HEK293 (cell line): Measurements from ENCODE around the gene CD300E.

Experiments used
- CTCF ChIA-PET: fragments of 350-600 bp; formaldehyde crosslinking; extraction: SDS; loops from one replicate; lab custom pipeline; 2021; ENCODE audit warnings: antibody characterized with exemption; lab: Yijun Ruan, JAX
- POLR2A ChIA-PET: fragments of 300-600 bp; formaldehyde crosslinking; extraction: SDS; loops from one replicate; lab custom pipeline; 2020; ENCODE audit warnings: antibody characterized with exemption, inconsistent platforms; lab: Yijun Ruan, JAX
- H3K27ac ChIP-seq: fragments of 200-500 bp; sonication (Bioruptor generic); 2 replicates; pipeline ENCODE4 v1.5.1; 2014; ENCODE audit warnings: low read depth, low read length, control low read depth, inconsistent platforms; ENCODE audit errors: extremely low read depth
- H3K36me3 ChIP-seq, 2 experiments: fragments of 200-500 bp in 1 of 2; sonication (Bioruptor generic) in 1 of 2; 1 replicate in 1 of 2; 2 replicates in 1 of 2; pipeline ENCODE4 v1.5.1; 2014 to 2017; ENCODE audit warnings: inconsistent platforms in 2 of 2, low read length in 2 of 2; ENCODE audit not compliant: control insufficient read depth in 2 of 2, insufficient read depth in 1 of 2
- H3K4me1 ChIP-seq: fragments of 200-500 bp; sonication (Bioruptor generic); 2 replicates; pipeline ENCODE4 v1.5.1; 2014; ENCODE audit warnings: mild to moderate bottlenecking, low read length, inconsistent platforms; ENCODE audit not compliant: control insufficient read depth, insufficient read depth
- H3K4me3 ChIP-seq: 2 replicates; pipeline ENCODE4 v1.5.1; 2011; ENCODE audit warnings: low read depth, mild to moderate bottlenecking, control low read depth, low read length, moderate library complexity
- H3K9me3 ChIP-seq: fragments of 200-500 bp; sonication (Bioruptor generic); 2 replicates; pipeline ENCODE4 v1.5.1; 2014; ENCODE audit warnings: low read depth, low read length, inconsistent platforms; ENCODE audit not compliant: control insufficient read depth, insufficient read depth
- CTCF ChIP-seq: fragments of 450-650 bp; formaldehyde crosslinking; IDR thresholded peaks from 2 replicates; pipeline ENCODE4 v1.5.1; 2016; ENCODE audit warnings: missing biosample characterization, missing genetic modification characterization
- EGR2 ChIP-seq: fragments of 450-650 bp; formaldehyde crosslinking; IDR thresholded peaks from 2 replicates; pipeline ENCODE4 v1.5.1; 2016; ENCODE audit warnings: low read depth, missing biosample characterization, missing genetic modification characterization
- FEZF1 ChIP-seq: fragments of 450-650 bp; formaldehyde crosslinking; IDR thresholded peaks from 2 replicates; pipeline ENCODE4 v1.5.1; 2016; ENCODE audit warnings: missing biosample characterization, missing genetic modification characterization
- GLI2 ChIP-seq: fragments of 450-650 bp; formaldehyde crosslinking; IDR thresholded peaks from 2 replicates; pipeline ENCODE4; 2017; ENCODE audit warnings: missing biosample characterization, missing genetic modification characterization, low read depth, borderline replicate concordance
- KLF9 ChIP-seq: fragments of 450-650 bp; formaldehyde crosslinking; IDR thresholded peaks from 2 replicates; pipeline ENCODE4 v1.5.1; 2016; ENCODE audit warnings: missing biosample characterization, missing genetic modification characterization, low read depth
- MYNN ChIP-seq: fragments of 450-650 bp; formaldehyde crosslinking; IDR thresholded peaks from 2 replicates; pipeline ENCODE4 v1.5.1; 2016; ENCODE audit warnings: missing biosample characterization, missing genetic modification characterization, borderline replicate concordance
- MZF1 ChIP-seq: fragments of 450-650 bp; formaldehyde crosslinking; IDR thresholded peaks from 2 replicates; pipeline ENCODE4 v1.5.1; 2017; ENCODE audit warnings: missing biosample characterization, missing genetic modification characterization, borderline replicate concordance
- REPIN1 ChIP-seq: fragments of 450-650 bp; formaldehyde crosslinking; IDR thresholded peaks from 2 replicates; pipeline ENCODE4 v1.5.1; 2017; ENCODE audit warnings: missing biosample characterization, missing genetic modification characterization, low read depth
- YY2 ChIP-seq: fragments of 450-650 bp; formaldehyde crosslinking; IDR thresholded peaks from 2 replicates; pipeline ENCODE4 v1.5.1; 2016; ENCODE audit warnings: missing biosample characterization, missing genetic modification characterization
- ZBTB48 ChIP-seq: fragments of 450-650 bp; formaldehyde crosslinking; IDR thresholded peaks from 2 replicates; pipeline ENCODE4 v1.5.1; 2016; ENCODE audit warnings: missing biosample characterization, missing genetic modification characterization
- ZFHX2 ChIP-seq: fragments of 450-650 bp; formaldehyde crosslinking; conservative IDR thresholded peaks from 2 replicates; pipeline ENCODE4 v1.5.1; 2016; ENCODE audit warnings: missing biosample characterization, missing genetic modification characterization
- ZFP69B ChIP-seq: fragments of 450-650 bp; formaldehyde crosslinking; IDR thresholded peaks from 2 replicates; pipeline ENCODE4 v1.5.1; 2016; ENCODE audit warnings: missing biosample characterization, missing genetic modification characterization
- ZNF221 ChIP-seq: fragments of 450-650 bp; formaldehyde crosslinking; IDR thresholded peaks from 2 replicates; pipeline ENCODE4 v1.5.1; 2017; ENCODE audit warnings: missing biosample characterization, missing genetic modification characterization, borderline replicate concordance
- ZNF292 ChIP-seq: fragments of 450-650 bp; formaldehyde crosslinking; IDR thresholded peaks from 2 replicates; pipeline ENCODE4 v1.5.1; 2016; ENCODE audit warnings: low read depth, missing biosample characterization, missing genetic modification characterization, borderline replicate concordance
- ZNF311 ChIP-seq: fragments of 450-650 bp; formaldehyde crosslinking; IDR thresholded peaks from 2 replicates; pipeline ENCODE4 v1.5.1; 2017; ENCODE audit warnings: missing biosample characterization, missing genetic modification characterization, borderline replicate concordance
- ZNF354C ChIP-seq: fragments of 450-650 bp; formaldehyde crosslinking; IDR thresholded peaks from 2 replicates; pipeline ENCODE4 v1.5.1; 2016; ENCODE audit warnings: missing biosample characterization, missing genetic modification characterization, low read depth, borderline replicate concordance
- ZNF501 ChIP-seq: fragments of 450-650 bp; formaldehyde crosslinking; IDR thresholded peaks from 2 replicates; pipeline ENCODE4 v1.5.1; 2016; ENCODE audit warnings: missing biosample characterization, missing genetic modification characterization
- ZNF571 ChIP-seq: fragments of 450-650 bp; formaldehyde crosslinking; IDR thresholded peaks from 2 replicates; pipeline ENCODE4 v1.5.0; 2017; ENCODE audit warnings: missing biosample characterization, missing genetic modification characterization
- ZNF704 ChIP-seq: fragments of 450-650 bp; formaldehyde crosslinking; IDR thresholded peaks from 2 replicates; pipeline ENCODE4 v1.5.1; 2016; ENCODE audit warnings: missing biosample characterization, missing genetic modification characterization
- TF ChIP-seq, protein P1 (sequence below): fragments of 450-650 bp; formaldehyde crosslinking; IDR thresholded peaks from 2 replicates; pipeline ENCODE4; 2016; ENCODE audit warnings: missing biosample characterization, missing genetic modification characterization
- TF ChIP-seq, protein P2 (sequence below): fragments of 450-650 bp; IDR thresholded peaks from 2 replicates; pipeline ENCODE4 v1.5.1; 2018; ENCODE audit warnings: missing biosample characterization, mild to moderate bottlenecking, missing genetic modification characterization

The CD300E gene

DNA sequence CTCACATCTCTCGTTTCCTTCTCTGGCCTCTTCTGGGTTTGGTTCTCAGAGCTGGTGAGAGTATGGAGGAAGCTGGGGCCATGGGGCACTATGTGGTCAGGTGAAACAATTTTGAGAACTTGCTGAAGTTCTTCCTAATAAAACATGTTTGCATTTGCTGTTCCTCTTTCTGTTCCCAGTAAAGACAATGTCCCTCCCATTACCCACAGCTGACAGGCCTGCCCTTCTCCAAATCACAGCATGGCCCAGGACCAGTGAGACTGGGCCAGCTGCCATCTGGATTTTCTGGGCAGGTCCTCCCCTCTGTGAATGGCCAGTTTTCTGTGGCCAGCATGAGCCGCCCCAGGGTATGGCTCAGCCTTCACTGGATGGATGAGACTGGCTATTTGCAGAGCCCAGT is 56.1 kb downstream of the CD300E start, which contains the start of gene CD300H:
Gene CD300H, minus strand, starts transcription at position 113 of the 400 bp plus-strand sequence.
- no peak within 1 kb of the TSS for H3K4me3 ChIP-seq
- no peaks in the 10 kb centered on the region for H3K36me3 ChIP-seq
- TF ChIP-seq KLF9 (tag by site-specific recombination) = no peak
- TF ChIP-seq GLI2 (tag by site-specific recombination) = no peak
- H3K9me3 ChIP-seq = no peaks in the 10 kb centered on the region
- H3K27ac ChIP-seq = no peak within 1 kb of the TSS
- POLR2A ChIA-PET = no interaction called here
- CTCF ChIA-PET = interaction anchor here (0.6 to 3.3 kb wide), 13 partner anchors 10 to 323 kb away, joined by 3 to 43 read pairs (median 4); no protein-coding TSS in a partner anchor
- H3K4me1 ChIP-seq = no peaks in the 10 kb centered on the region

DNA sequence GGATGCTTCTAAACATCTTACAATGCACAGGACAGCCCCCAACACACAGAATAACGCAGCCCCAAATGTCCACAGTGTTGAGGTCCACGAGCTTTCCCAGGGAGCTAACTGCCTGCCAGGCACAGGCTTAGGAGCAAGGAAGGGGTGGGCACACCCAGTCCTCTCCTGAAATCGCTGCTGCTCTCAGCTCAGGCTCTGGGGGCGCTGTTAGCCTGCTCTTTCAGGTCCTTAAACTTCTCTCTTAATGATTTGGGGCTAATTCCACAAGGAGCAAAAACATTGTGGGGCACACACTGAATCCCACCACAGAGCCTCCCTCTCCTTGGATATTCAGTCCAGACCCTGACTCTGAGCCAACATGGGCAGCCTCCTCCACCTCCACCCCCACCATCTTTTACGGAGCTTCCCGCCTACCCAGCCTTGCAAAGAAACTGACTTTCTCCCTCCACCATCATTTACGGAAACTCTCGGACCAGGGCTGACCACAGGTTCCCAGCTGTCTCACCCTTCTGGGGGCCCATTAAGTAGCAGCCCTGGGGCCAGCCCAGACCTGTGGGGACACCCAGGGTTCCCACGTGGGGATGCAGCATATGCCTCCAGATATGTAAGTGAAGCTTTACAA is 57.3 kb downstream of the CD300E start:
- TF ChIP-seq, protein P1, sequence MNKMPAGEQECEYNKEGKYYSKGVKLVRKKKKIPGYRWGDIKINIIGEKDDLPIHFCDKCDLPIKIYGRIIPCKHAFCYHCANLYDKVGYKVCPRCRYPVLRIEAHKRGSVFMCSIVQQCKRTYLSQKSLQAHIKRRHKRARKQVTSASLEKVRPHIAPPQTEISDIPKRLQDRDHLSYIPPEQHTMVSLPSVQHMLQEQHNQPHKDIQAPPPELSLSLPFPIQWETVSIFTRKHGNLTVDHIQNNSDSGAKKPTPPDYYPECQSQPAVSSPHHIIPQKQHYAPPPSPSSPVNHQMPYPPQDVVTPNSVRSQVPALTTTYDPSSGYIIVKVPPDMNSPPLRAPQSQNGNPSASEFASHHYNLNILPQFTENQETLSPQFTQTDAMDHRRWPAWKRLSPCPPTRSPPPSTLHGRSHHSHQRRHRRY (tag by site-specific recombination) = no peak
- TF ChIP-seq YY2 (tag by site-specific recombination) (no peak), ZBTB48 (tag by site-specific recombination) (no peak), EGR2 (tag by site-specific recombination) (peak; percentile 75), ZFHX2 (tag by site-specific recombination) (peak; percentile 67), CTCF (peak; percentile 54), ZFP69B (tag by site-specific recombination) (no peak)
- TF ChIP-seq, all 188 proteins: peak for 3
- no peaks in the 10 kb centered on the region for H3K36me3 ChIP-seq
- no peak overlapping the region for H3K27ac ChIP-seq
- no peaks in the 10 kb centered on the region for H3K4me1 ChIP-seq
- no peak overlapping the region for H3K4me3 ChIP-seq
- ChIA-PET POLR2A (interaction anchor here (1.0 kb wide), 1 partner anchor 200 kb away, joined by 3 read pairs; no protein-coding TSS in a partner anchor), CTCF (interaction anchor here (0.6 to 3.3 kb wide), 41 partner anchors 8 to 635 kb away, joined by 3 to 43 read pairs (median 4); partner anchors contain the start of gene CD300LD)
- no peaks in the 10 kb centered on the region for H3K9me3 ChIP-seq

GRCh38 chr17:74565126-74565525 is 58.4 kb downstream of the CD300E start:
- H3K4me3 ChIP-seq = no peak overlapping the region
- H3K36me3 ChIP-seq = no peaks in the 10 kb centered on the region
- CTCF ChIA-PET = interaction anchor here (0.6 to 3.3 kb wide), 7 partner anchors 11 to 247 kb away, joined by 3 to 43 read pairs (median 9); no protein-coding TSS in a partner anchor
- H3K27ac ChIP-seq = no peak overlapping the region
- POLR2A ChIA-PET = no interaction called here
- no peaks in the 10 kb centered on the region for H3K9me3 ChIP-seq
- no peaks in the 10 kb centered on the region for H3K4me1 ChIP-seq
- no peak for TF ChIP-seq ZNF704 (tag by site-specific recombination)
- TF ChIP-seq FEZF1 = no peak
- TF ChIP-seq ZNF311 (tag by site-specific recombination) = no peak
- TF ChIP-seq REPIN1 (tag by site-specific recombination) = no peak
- no peak for TF ChIP-seq MZF1 (tag by site-specific recombination)
- TF ChIP-seq ZNF501 = no peak
- TF ChIP-seq ZNF221 (tag by site-specific recombination) = no peak
- TF ChIP-seq ZNF292 (tag by site-specific recombination) = no peak
- no peak for TF ChIP-seq ZNF571 (tag by site-specific recombination)
- no peak for TF ChIP-seq ZNF354C (tag by site-specific recombination)
- TF ChIP-seq MYNN (tag by site-specific recombination) = no peak
- TF ChIP-seq, protein P2, sequence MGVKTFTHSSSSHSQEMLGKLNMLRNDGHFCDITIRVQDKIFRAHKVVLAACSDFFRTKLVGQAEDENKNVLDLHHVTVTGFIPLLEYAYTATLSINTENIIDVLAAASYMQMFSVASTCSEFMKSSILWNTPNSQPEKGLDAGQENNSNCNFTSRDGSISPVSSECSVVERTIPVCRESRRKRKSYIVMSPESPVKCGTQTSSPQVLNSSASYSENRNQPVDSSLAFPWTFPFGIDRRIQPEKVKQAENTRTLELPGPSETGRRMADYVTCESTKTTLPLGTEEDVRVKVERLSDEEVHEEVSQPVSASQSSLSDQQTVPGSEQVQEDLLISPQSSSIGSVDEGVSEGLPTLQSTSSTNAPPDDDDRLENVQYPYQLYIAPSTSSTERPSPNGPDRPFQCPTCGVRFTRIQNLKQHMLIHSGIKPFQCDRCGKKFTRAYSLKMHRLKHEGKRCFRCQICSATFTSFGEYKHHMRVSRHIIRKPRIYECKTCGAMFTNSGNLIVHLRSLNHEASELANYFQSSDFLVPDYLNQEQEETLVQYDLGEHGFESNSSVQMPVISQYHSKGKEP (tag by site-specific recombination) = no peak
